ENCODE data around the gene DOCK2. TPM values are rescaled to one million over a fixed set of nuclear protein-coding genes. Genes with fewer than 3 reads are reported as not detected.

DOCK2 gene
- total and polyA plus RNA-seq, 9 of the 15 experiments (the other 6 are each of a cell fraction or from before 2014, with no cell fraction given): 4.5 to 42.6 (median 20.5) TPM

- POLR2A ChIA-PET: interaction anchor here (0.9 kb wide), 1 partner anchor 106 kb away, joined by 3 read pairs; no protein-coding TSS in a partner anchor
- DNase-seq (ENCODE audit: extremely low read depth in 1 of 4, low spot score in 3 of 4) (no peak), ATAC-seq (no peak), FAIRE-seq (no peak)
- no peak overlapping the region for H3K4me2 ChIP-seq (ENCODE audit: insufficient read depth, low read length)
- no peaks in the 10 kb centered on the region for H3K9me1 ChIP-seq (ENCODE audit: control insufficient read depth, insufficient read depth, low read length)
- no peaks in the 10 kb centered on the region for H3K79me2 ChIP-seq (ENCODE audit: control insufficient read depth, insufficient read depth, low read length)
- CTCF ChIA-PET (ENCODE audit: low intra/inter-chr PET ratio): no interaction called here
- no peak overlapping the region for H2AFZ ChIP-seq (ENCODE audit: low read depth, low read length)
- no peaks in the 10 kb centered on the region for H3K36me3 ChIP-seq (ENCODE audit: control insufficient read depth, insufficient read depth, low read length)
- H3K27ac ChIP-seq (ENCODE audit: extremely low read depth, low read depth, low read length): no peak overlapping the region
- in situ Hi-C loops (cut with MboI): no loop called here
- H3K27me3 ChIP-seq (ENCODE audit: control insufficient read depth in 2 of 2, insufficient read depth in 2 of 2, low read length in 2 of 2): no peaks in the 10 kb centered on the region; a peak in 1 of 5 replicates
- intact Hi-C loops (cut with micrococcal nuclease): no loop called here
- no peak for TF ChIP-seq RCOR1 (IDR thresholded peaks at IDR 0.05; ENCODE audit: borderline replicate concordance in 1 of 2, low read depth in 2 of 2, low read length in 2 of 2)
- TF ChIP-seq, protein P1, sequence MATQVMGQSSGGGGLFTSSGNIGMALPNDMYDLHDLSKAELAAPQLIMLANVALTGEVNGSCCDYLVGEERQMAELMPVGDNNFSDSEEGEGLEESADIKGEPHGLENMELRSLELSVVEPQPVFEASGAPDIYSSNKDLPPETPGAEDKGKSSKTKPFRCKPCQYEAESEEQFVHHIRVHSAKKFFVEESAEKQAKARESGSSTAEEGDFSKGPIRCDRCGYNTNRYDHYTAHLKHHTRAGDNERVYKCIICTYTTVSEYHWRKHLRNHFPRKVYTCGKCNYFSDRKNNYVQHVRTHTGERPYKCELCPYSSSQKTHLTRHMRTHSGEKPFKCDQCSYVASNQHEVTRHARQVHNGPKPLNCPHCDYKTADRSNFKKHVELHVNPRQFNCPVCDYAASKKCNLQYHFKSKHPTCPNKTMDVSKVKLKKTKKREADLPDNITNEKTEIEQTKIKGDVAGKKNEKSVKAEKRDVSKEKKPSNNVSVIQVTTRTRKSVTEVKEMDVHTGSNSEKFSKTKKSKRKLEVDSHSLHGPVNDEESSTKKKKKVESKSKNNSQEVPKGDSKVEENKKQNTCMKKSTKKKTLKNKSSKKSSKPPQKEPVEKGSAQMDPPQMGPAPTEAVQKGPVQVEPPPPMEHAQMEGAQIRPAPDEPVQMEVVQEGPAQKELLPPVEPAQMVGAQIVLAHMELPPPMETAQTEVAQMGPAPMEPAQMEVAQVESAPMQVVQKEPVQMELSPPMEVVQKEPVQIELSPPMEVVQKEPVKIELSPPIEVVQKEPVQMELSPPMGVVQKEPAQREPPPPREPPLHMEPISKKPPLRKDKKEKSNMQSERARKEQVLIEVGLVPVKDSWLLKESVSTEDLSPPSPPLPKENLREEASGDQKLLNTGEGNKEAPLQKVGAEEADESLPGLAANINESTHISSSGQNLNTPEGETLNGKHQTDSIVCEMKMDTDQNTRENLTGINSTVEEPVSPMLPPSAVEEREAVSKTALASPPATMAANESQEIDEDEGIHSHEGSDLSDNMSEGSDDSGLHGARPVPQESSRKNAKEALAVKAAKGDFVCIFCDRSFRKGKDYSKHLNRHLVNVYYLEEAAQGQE (IDR thresholded peaks at IDR 0.05; ENCODE audit: borderline replicate concordance): peak; percentile 26
- TF ChIP-seq, protein P1 (CRISPR knock-in tag; IDR thresholded peaks at IDR 0.05; ENCODE audit: low read depth): no peak
- no peak overlapping the region for H3K4me3 ChIP-seq
- H4K20me1 ChIP-seq (replicated peaks; ENCODE audit: control insufficient read depth, insufficient read depth, low read length): no peaks in the 10 kb centered on the region
- H3K9ac ChIP-seq (ENCODE audit: insufficient read depth in 1 of 2, low read depth in 2 of 2, low read length in 2 of 2): no peak overlapping the region
- no peaks in the 10 kb centered on the region for H3K4me1 ChIP-seq (replicated peaks in 1 of 2; ENCODE audit: control insufficient read depth in 2 of 2, insufficient read depth in 2 of 2, low read length in 2 of 2)
- 15% methylated on average over 3 of the region's 3 CpGs for WGBS (ENCODE audit: insufficient coverage, low coverage, missing lambda C conversion rate)
- BruUV-seq (replicated peaks): no TSS peak
- no peaks in the 10 kb centered on the region for H3K9me3 ChIP-seq (replicated peaks; ENCODE audit: control insufficient read depth, insufficient read depth, low read depth, low read length)
Observed at GRCh38 chr5:169827769-169828168, 190.7 kb downstream of the DOCK2 start.

Measured in K562 (cell line).